Esophagus mucosa (tissue), 1 donor: Measurements from ENCODE around the gene C16orf90. TPM values are rescaled to one million over a fixed set of nuclear protein-coding genes. Genes with fewer than 3 reads are reported as not detected.
"Not testable (repeated sequence)": the region's sequence is repeated elsewhere in the genome, so short reads cannot be mapped to it uniquely, and the experiment has no call there.

Experiments
- ATAC-seq: fragments of 200-7000 bp; cut with Tn5 transposase; one replicate; pipeline ENCODE4 v1.9.1; 2020
- total RNA-seq: library from RNA; stranded (reverse); gene quantifications from one replicate; pipeline ENCODE4 v1.2.4, GENCODE V29; 2023
- donor health status: DM: yes; HTN: yes; CAD: no.

The C16orf90 gene
- total RNA-seq: not detected

- no peak for ATAC-seq
Measured at GRCh38 chr16:3495176-3495575, at the start of gene C16orf90. C16orf90 (minus strand) TSS chr16:3495489; CDS start chr16:3495421, 68 bp downstream.

GRCh38 chr16:3542601-3543373, 47.5 kb upstream of the C16orf90 start:
- peak; percentile 31 for ATAC-seq

- ATAC-seq: no peak
Measured at GRCh38 chr16:3541527-3542155, 46.4 kb upstream of the C16orf90 start.

GRCh38 chr16:3538222-3538621, 42.9 kb upstream of the C16orf90 start:
- ATAC-seq: no peak

GRCh38 chr16:3536851-3537250, 41.6 kb upstream of the C16orf90 start:
- ATAC-seq: no peak

- no peak for ATAC-seq
Measured at GRCh38 chr16:3536271-3536731, 41.0 kb upstream of the C16orf90 start.

GRCh38 chr16:3534126-3534525, 38.8 kb upstream of the C16orf90 start:
- ATAC-seq: no peak

- no peak for ATAC-seq
Measured at GRCh38 chr16:3532741-3533140, 37.5 kb upstream of the C16orf90 start.

- peak; percentile 63 for ATAC-seq
Measured at GRCh38 chr16:3530371-3530914, 35.2 kb upstream of the C16orf90 start.

- no peak for ATAC-seq
Measured at GRCh38 chr16:3529175-3529574, 33.9 kb upstream of the C16orf90 start.

- no peak for ATAC-seq
Measured at GRCh38 chr16:3528406-3528805, 33.1 kb upstream of the C16orf90 start.

- not testable (repeated sequence) for ATAC-seq
Measured at GRCh38 chr16:3527216-3527829, 32.0 kb upstream of the C16orf90 start.

GRCh38 chr16:3525951-3526350, 30.7 kb upstream of the C16orf90 start:
- no peak for ATAC-seq

GRCh38 chr16:3523281-3523680, 28.0 kb upstream of the C16orf90 start:
- no peak for ATAC-seq

GRCh38 chr16:3520841-3521240, 25.6 kb upstream of the C16orf90 start:
- no peak for ATAC-seq

GRCh38 chr16:3520413-3520812, 25.1 kb upstream of the C16orf90 start:
- no peak for ATAC-seq

- ATAC-seq: no peak
Measured at GRCh38 chr16:3519581-3519980, 24.3 kb upstream of the C16orf90 start.

GRCh38 chr16:3518986-3519348, 23.7 kb upstream of the C16orf90 start:
- ATAC-seq: no peak

- ATAC-seq: no peak
Measured at GRCh38 chr16:3518292-3518985, 23.1 kb upstream of the C16orf90 start.

- no peak for ATAC-seq
Measured at GRCh38 chr16:3515897-3516296, 20.6 kb upstream of the C16orf90 start.

GRCh38 chr16:3514621-3515020, 19.3 kb upstream of the C16orf90 start:
- no peak for ATAC-seq

GRCh38 chr16:3513892-3514583, 18.7 kb upstream of the C16orf90 start:
- ATAC-seq: no peak
